Medulla oblongata (tissue), 1 donor: ENCODE results near the gene NUMBL.

Experiments
- DNase-seq: peaks from one replicate; pipeline ENCODE4 v3.0.0-alpha.2; 2015; ENCODE audit errors: extremely low spot score

The NUMBL gene

GRCh38 chr19:40690693-40691420, 406 bp upstream of the NUMBL start:
- DNase-seq = peak; percentile 90

- DNase-seq = no peak
Measured at GRCh38 chr19:40689339-40690049, 957 bp downstream of the NUMBL start.

- no peak for DNase-seq
Measured at GRCh38 chr19:40688987-40689338, 1.5 kb downstream of the NUMBL start.

- DNase-seq = no peak
Measured at GRCh38 chr19:40688309-40688708, 2.1 kb downstream of the NUMBL start.

- DNase-seq = no peak
Measured at GRCh38 chr19:40687525-40688016, 2.9 kb downstream of the NUMBL start.

GRCh38 chr19:40686882-40687524, 3.4 kb downstream of the NUMBL start:
- DNase-seq = no peak

GRCh38 chr19:40685563-40685962, 4.9 kb downstream of the NUMBL start:
- no peak for DNase-seq

GRCh38 chr19:40685016-40685526, 5.4 kb downstream of the NUMBL start:
- DNase-seq = no peak

- DNase-seq = no peak
Measured at GRCh38 chr19:40684280-40684679, 6.2 kb downstream of the NUMBL start.

- no peak for DNase-seq
Measured at GRCh38 chr19:40683437-40683836, 7.0 kb downstream of the NUMBL start.

GRCh38 chr19:40682431-40682964, 8.0 kb downstream of the NUMBL start:
- no peak for DNase-seq

GRCh38 chr19:40681039-40681438, 9.4 kb downstream of the NUMBL start:
- DNase-seq = no peak

GRCh38 chr19:40677156-40677555, 13.3 kb downstream of the NUMBL start:
- DNase-seq = no peak

- no peak for DNase-seq
Measured at GRCh38 chr19:40674291-40674690, 16.2 kb downstream of the NUMBL start.

- DNase-seq = no peak
Measured at GRCh38 chr19:40673397-40673796, 17.1 kb downstream of the NUMBL start.

GRCh38 chr19:40672573-40673299, 17.7 kb downstream of the NUMBL start:
- DNase-seq = no peak

- DNase-seq = no peak
Measured at GRCh38 chr19:40672038-40672437, 18.4 kb downstream of the NUMBL start.

GRCh38 chr19:40671404-40671803, 19.0 kb downstream of the NUMBL start:
- no peak for DNase-seq

GRCh38 chr19:40668991-40669614, 21.3 kb downstream of the NUMBL start:
- no peak for DNase-seq

- no peak for DNase-seq
Measured at GRCh38 chr19:40667602-40668001, 22.8 kb downstream of the NUMBL start.

- no peak for DNase-seq
Measured at GRCh38 chr19:40666803-40667438, 23.5 kb downstream of the NUMBL start.
